ENCODE results near the gene BLVRB. TPM values are rescaled to one million over a fixed set of nuclear protein-coding genes. Genes with fewer than 3 reads are reported as not detected.

BLVRB gene
- total RNA-seq (100 to 1,000 TPM; 115 to 232 (median 210) TPM), polyA plus RNA-seq (100 to 1,000 TPM; 139 to 224 (median 196) TPM)

GRCh38 chr19:40465557-40466218 is at the start of gene BLVRB:
Gene BLVRB (minus strand): TSS chr19:40465745. CDS start chr19:40465688, 57 bp downstream.
- no peaks in the 10 kb centered on the region for H3K27me3 ChIP-seq
- no peaks in the 10 kb centered on the region for H3K36me3 ChIP-seq
- H3K27ac ChIP-seq, result peak within 1 kb of the TSS; percentile 88 to 96 (median 92)
- peak within 1 kb of the TSS; percentile 59 to 87 (median 70) for H3K4me3 ChIP-seq
- peaks cover 0 to 46% (median 36%) of the 10 kb centered on the region in 4 donors for H3K4me1 ChIP-seq
- intact Hi-C loops (cut with DNase I), result loop anchor here (2.0 to 5.0 kb wide), 5 partner anchors 21 to 137 kb away; partner anchors contain the start of genes C19orf47, LTBP4, PLD3 and SERTAD3
- no peaks in the 10 kb centered on the region for H3K9me3 ChIP-seq
- peak; percentile 58 to 92 for TF ChIP-seq POLR2A (IDR thresholded peaks at IDR 0.05)
- peak; percentile 92 to 97 (median 94) for TF ChIP-seq POLR2AphosphoS5 (IDR thresholded peaks at IDR 0.05)
- TF ChIP-seq, protein P1, sequence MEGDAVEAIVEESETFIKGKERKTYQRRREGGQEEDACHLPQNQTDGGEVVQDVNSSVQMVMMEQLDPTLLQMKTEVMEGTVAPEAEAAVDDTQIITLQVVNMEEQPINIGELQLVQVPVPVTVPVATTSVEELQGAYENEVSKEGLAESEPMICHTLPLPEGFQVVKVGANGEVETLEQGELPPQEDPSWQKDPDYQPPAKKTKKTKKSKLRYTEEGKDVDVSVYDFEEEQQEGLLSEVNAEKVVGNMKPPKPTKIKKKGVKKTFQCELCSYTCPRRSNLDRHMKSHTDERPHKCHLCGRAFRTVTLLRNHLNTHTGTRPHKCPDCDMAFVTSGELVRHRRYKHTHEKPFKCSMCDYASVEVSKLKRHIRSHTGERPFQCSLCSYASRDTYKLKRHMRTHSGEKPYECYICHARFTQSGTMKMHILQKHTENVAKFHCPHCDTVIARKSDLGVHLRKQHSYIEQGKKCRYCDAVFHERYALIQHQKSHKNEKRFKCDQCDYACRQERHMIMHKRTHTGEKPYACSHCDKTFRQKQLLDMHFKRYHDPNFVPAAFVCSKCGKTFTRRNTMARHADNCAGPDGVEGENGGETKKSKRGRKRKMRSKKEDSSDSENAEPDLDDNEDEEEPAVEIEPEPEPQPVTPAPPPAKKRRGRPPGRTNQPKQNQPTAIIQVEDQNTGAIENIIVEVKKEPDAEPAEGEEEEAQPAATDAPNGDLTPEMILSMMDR (IDR thresholded peaks at IDR 0.05), result no peak
- TF ChIP-seq EP300 (IDR thresholded peaks at IDR 0.05), result no peak
- WGBS, 2 donors, result 0 to 1% methylated on average over 54 of the region's 54 CpGs
- peak; percentile 100 for DNase-seq

DNA sequence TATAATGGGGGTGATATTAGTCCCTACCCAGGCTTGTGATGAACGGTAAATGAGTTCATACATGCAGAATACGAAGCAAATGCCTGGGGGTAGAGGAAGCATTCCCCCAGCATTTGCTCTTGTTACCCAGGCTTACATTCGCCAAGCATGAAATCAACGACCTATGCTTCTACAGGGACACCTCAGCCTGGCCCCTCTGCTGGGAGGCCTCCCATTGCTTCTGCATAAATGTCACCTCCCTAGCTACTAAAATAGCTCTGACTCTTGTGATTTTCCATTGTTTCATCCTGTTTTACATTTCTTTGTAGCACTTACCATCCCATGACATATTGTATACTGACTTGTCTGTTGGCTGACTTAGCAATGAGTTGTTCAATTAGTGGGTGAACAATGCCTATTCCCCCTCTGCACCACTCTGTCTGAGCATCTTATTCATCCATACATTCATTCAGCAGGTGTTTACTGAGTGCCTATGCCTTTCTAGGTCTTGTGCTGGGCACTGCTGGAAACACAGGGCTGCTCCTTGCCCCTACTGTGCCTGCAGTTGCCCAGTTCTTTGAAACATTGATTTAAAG is 48.3 kb upstream of the BLVRB start:
- Histone ChIP-seq H3K4me1 (peaks cover 0 to 12% (median 11%) of the 10 kb centered on the region in 4 donors), H3K9me3 (no peaks in the 10 kb centered on the region), H3K27ac (no peak overlapping the region), H3K36me3 (no peaks in the 10 kb centered on the region), H3K4me3 (no peak overlapping the region), H3K27me3 (peaks cover 20 to 48% (median 28%) of the 10 kb centered on the region in 3 donors)
- 78 to 86% methylated on average over 4 of the region's 4 CpGs for WGBS, 2 donors
- TF ChIP-seq POLR2AphosphoS5 (IDR thresholded peaks at IDR 0.05), result no peak
- TF ChIP-seq POLR2A (IDR thresholded peaks at IDR 0.05), result no peak
- no peak for TF ChIP-seq EP300 (IDR thresholded peaks at IDR 0.05)
- TF ChIP-seq, protein P1 (IDR thresholded peaks at IDR 0.05), result no peak
- intact Hi-C loops (cut with DNase I), result no loop called here
- no peak for DNase-seq

GRCh38 chr19:40513345-40513678 is 47.8 kb upstream of the BLVRB start:
- Histone ChIP-seq H3K4me1 (peaks cover 0 to 12% (median 11%) of the 10 kb centered on the region in 4 donors), H3K4me3 (peak overlapping the region in 1 of 4 donors; percentile 23), H3K36me3 (no peaks in the 10 kb centered on the region), H3K27me3 (peaks cover 20 to 45% (median 28%) of the 10 kb centered on the region in 3 donors), H3K27ac (no peak overlapping the region), H3K9me3 (no peaks in the 10 kb centered on the region)
- WGBS, 2 donors, result 65 to 76% methylated on average over 27 of the region's 27 CpGs
- TF ChIP-seq POLR2AphosphoS5 (IDR thresholded peaks at IDR 0.05) (no peak), POLR2A (IDR thresholded peaks at IDR 0.05) (no peak), EP300 (IDR thresholded peaks at IDR 0.05) (no peak)
- TF ChIP-seq, protein P1 (IDR thresholded peaks at IDR 0.05), result no peak
- no peak for DNase-seq
- intact Hi-C loops (cut with DNase I), result no loop called here

GRCh38 chr19:40512473-40513344 is 47.2 kb upstream of the BLVRB start:
- peak overlapping the region in 2 of 4 donors; percentile 23 to 27 for H3K4me3 ChIP-seq

More at GRCh38 chr19:40512473-40513344, 47.2 kb upstream of the BLVRB start:
- Histone ChIP-seq H3K9me3 (no peaks in the 10 kb centered on the region), H3K4me1 (peaks cover 0 to 12% (median 11%) of the 10 kb centered on the region in 4 donors), H3K27me3 (peaks cover 20 to 40% (median 28%) of the 10 kb centered on the region in 3 donors), H3K36me3 (no peaks in the 10 kb centered on the region), H3K27ac (no peak overlapping the region)
- intact Hi-C loops (cut with DNase I), result no loop called here
- 8 to 9% methylated on average over 105 of the region's 105 CpGs for WGBS, 2 donors
- TF ChIP-seq POLR2A (IDR thresholded peaks at IDR 0.05) (no peak), EP300 (IDR thresholded peaks at IDR 0.05) (no peak), POLR2AphosphoS5 (IDR thresholded peaks at IDR 0.05) (no peak)
- TF ChIP-seq, protein P1 (IDR thresholded peaks at IDR 0.05), result no peak
- no peak for DNase-seq
